Pancreas (tissue), 10 donors: ENCODE data around the gene NQO2. TPM values are rescaled to one million over a fixed set of nuclear protein-coding genes. Genes with fewer than 3 reads are reported as not detected.

ENCODE experiments used
- ATAC-seq, 4 donors: fragments of 200-7000 bp; cut with Tn5 transposase; one replicate each; pipeline versions ENCODE4 v1.8.0 to v1.9.1; 2020; ENCODE audit warnings: mild to moderate bottlenecking in 4 of 4, moderate library complexity in 4 of 4
- DNase-seq, 6 donors: peaks; one replicate each; pipeline ENCODE4 v3.0.0-alpha.2; 2020
- FAIRE-seq: peaks from 2 replicates; lab custom pipeline; 2012; peaks lifted over from hg19 to GRCh38; lab: Jason Lieb, UNC
- H3K27ac ChIP-seq, 4 donors: fragments of 200-600 bp; sonication (generic); 1 replicate in 3 of 4; 2 replicates in 1 of 4; pipeline versions ENCODE4 v1.5.0 to v1.8.0; 2020
- H3K27me3 ChIP-seq, 4 donors: fragments of 200-600 bp; one replicate each; pipeline ENCODE4 v1.8.0; 2021
- H3K36me3 ChIP-seq, 3 donors: fragments of 200-600 bp; sonication (generic) in 1 of 3; one replicate each; pipeline versions ENCODE4 v1.5.0 to v1.8.0; 2020 to 2021
- H3K4me1 ChIP-seq, 3 donors: fragments of 200-600 bp; one replicate each; pipeline ENCODE4 v1.8.0; 2021
- H3K4me3 ChIP-seq, 4 donors: fragments of 200-600 bp; sonication (generic) in 2 of 4; one replicate each; pipeline versions ENCODE4 v1.5.0 to v1.8.0; 2020 to 2021
- H3K9me3 ChIP-seq, 4 donors: fragments of 200-600 bp; one replicate each; pipeline ENCODE4 v1.8.0; 2021
- WGBS, 2 donors: extraction: QIAGEN DNeasy Blood & Tissue Kit; methylation state at CpG; one replicate each; pipeline ENCODE4 v1.1.7; 2013; 5-methylcytosine and 5-hydroxymethylcytosine counted together
- intact Hi-C, 3 donors: fragments of 100-400 bp; cut with DNase I; formaldehyde crosslinking; loops; one replicate each; pipeline versions ENCODE4 v1.11.1 to v1.14.2; 2022
- polyA plus RNA-seq, 2 donors: library from polyadenylated mRNA; stranded (reverse); fragments of 200-250 nt; gene quantifications; one replicate each; pipeline ENCODE4 v1.2.3, GENCODE V29; 2013
- total RNA-seq, 6 donors: library from RNA; stranded (reverse); fragmentation: NEBNext Ultra II Directional in 4 of 6; extraction: Animal tissue kit (Norgen Biotek cat#: 25700) in 4 of 6; gene quantifications; one replicate each; pipeline versions ENCODE4 v1.2.1 to v1.2.4, GENCODE V29; 2021 to 2023
- TF ChIP-seq, protein P1 (sequence below), 4 donors: fragments of 200-600 bp; sonication (generic) in 3 of 4; IDR thresholded peaks; one replicate each; pipeline versions ENCODE4 v1.5.0 to v1.8.0; 2021; ENCODE audit warnings: antibody characterized with exemption in 4 of 4
- donor health status: healthy with polysubstance abuse.
- donor health status: DM: no; HTN: no; CAD: no; lungs with moderate emphysema.
- donor health status: DM: no; HTN: no; CAD: no.
- donor health status: control.
- donor health status: control.
- donor health status: Bipolar disorder and iron deficiency.
- donor health status: DM: yes; HTN: yes; CAD: no.
- donor health status: DM: no; HTN: no; CAD: no.
- donor health status: DM: no; HTN: no; CAD: no.
- donor health status: DM: yes; HTN: yes; CAD: no.

The NQO2 gene
- total and polyA plus RNA-seq, 8 donors, result 12.7 to 23.0 (median 21.1) TPM

DNA sequence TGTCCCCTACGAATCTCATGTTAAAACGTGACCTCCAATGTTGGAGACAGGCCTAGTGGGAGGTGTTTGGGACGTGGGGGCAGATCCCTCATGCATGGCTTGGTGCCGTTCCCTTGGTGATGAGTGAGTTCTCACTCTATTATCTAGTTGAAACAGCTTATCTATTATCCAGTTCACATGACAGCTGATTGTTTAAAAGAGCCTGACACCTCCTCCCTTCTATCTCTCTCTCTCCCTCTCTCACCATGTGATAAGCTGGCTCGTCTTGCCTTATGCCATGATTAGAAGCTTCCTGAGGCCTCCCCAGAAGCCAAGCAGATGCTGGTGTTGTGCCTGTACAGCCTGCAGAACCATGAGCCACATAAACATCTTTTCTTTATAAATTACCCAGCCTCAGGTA, 35.7 kb downstream of the NQO2 start:
- intact Hi-C loops, result no loop called here
- Histone ChIP-seq H3K27me3 (no peaks in the 10 kb centered on the region), H3K36me3 (no peaks in the 10 kb centered on the region), H3K27ac (no peak overlapping the region), H3K4me3 (no peak overlapping the region), H3K4me1 (no peaks in the 10 kb centered on the region), H3K9me3 (no peaks in the 10 kb centered on the region)
- WGBS, 2 donors, result 70 to 72% methylated on average over 5 of the region's 5 CpGs
- FAIRE-seq (no peak), DNase-seq (no peak), ATAC-seq (no peak)
- TF ChIP-seq, protein P1, sequence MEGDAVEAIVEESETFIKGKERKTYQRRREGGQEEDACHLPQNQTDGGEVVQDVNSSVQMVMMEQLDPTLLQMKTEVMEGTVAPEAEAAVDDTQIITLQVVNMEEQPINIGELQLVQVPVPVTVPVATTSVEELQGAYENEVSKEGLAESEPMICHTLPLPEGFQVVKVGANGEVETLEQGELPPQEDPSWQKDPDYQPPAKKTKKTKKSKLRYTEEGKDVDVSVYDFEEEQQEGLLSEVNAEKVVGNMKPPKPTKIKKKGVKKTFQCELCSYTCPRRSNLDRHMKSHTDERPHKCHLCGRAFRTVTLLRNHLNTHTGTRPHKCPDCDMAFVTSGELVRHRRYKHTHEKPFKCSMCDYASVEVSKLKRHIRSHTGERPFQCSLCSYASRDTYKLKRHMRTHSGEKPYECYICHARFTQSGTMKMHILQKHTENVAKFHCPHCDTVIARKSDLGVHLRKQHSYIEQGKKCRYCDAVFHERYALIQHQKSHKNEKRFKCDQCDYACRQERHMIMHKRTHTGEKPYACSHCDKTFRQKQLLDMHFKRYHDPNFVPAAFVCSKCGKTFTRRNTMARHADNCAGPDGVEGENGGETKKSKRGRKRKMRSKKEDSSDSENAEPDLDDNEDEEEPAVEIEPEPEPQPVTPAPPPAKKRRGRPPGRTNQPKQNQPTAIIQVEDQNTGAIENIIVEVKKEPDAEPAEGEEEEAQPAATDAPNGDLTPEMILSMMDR (IDR thresholded peaks at IDR 0.05), result no peak

DNA sequence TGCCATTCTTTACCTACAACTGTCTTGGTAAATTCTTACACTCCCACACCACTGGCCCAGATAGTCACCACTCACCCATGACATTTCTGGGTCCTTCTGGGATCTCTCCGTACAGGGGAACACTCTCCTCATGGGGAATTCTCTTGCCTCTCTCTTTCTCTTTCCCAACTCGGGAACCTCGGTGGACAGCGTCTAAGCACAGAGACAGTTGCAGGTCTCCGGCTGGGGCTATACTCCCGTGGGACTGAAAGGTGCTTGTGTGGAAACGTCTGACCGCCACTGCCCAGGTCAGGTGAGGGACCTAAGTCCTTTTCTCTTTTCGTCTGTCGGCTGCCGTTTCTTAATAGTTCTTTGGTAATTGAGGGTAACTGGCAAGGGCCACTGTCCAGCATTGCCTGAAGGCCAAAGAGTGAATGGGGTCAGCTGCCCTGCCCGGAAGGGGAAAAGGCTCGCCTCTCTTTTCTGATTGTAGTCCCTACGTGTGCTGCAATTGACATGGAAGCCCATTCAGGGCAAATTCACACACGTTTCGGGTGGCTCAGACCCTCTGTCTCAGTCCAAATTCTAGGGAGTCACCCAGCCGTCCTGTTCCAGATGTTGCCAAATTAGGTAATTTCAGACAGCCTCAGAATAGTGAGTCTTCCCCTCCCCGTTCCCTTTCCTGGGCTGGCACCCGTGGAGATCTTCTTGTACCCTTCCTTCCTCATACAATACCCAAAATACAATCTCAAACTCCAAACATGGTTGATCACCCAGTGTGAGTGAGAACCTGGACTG, 37.4 kb downstream of the NQO2 start:
- Histone ChIP-seq H3K4me3 (no peak overlapping the region), H3K9me3 (no peaks in the 10 kb centered on the region), H3K27me3 (no peaks in the 10 kb centered on the region), H3K4me1 (no peaks in the 10 kb centered on the region), H3K27ac (no peak overlapping the region), H3K36me3 (no peaks in the 10 kb centered on the region)
- DNase-seq (no peak), FAIRE-seq (no peak), ATAC-seq (no peak)
- intact Hi-C loops, result no loop called here
- TF ChIP-seq, protein P1 (IDR thresholded peaks at IDR 0.05), result no peak
- 74 to 83% methylated on average over 19 of the region's 19 CpGs for WGBS, 2 donors

DNA sequence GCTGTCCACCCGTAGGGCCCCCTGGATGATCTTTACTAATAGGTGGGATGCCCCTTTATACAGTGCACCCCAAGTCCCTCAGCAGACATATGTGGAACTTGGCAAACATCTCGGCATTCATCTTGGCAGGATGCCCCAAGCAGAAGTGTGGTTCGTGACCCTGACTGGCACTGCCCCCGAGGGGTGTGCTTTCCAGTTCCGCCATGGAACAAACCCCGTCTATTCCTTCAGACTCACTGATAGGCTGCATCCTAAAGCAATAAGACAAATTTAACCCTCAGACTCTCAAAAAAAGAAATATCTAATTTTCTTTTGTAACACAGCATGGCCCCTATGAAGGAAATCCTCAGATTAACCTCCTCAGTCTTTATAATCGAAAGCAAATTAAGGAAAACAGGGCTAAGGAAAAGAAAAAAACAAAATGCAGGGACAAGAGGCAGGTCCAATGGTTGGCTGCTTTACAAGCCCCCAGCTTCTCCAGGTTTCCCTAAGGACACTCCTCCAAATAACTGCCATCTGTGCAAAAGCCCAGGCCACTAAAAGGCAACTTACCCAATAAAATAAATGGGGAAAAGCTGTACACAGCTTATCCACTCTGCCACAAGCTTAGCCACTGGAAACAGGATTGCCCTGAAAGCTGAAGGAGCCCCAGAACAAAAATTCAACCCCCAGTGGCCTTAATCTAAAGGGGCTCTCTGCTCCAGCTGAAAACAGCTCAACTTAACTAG, 38.1 kb downstream of the NQO2 start:
- Histone ChIP-seq H3K27me3 (no peaks in the 10 kb centered on the region), H3K4me3 (no peak overlapping the region), H3K36me3 (no peaks in the 10 kb centered on the region), H3K27ac (no peak overlapping the region), H3K4me1 (no peaks in the 10 kb centered on the region), H3K9me3 (no peaks in the 10 kb centered on the region)
- 45 to 46% methylated on average over 7 of the region's 7 CpGs for WGBS, 2 donors
- ATAC-seq, result peak in 1 of 4 donors; percentile 20
- FAIRE-seq, result no peak
- intact Hi-C loops, result no loop called here
- TF ChIP-seq, protein P1 (IDR thresholded peaks at IDR 0.05), result no peak
- no peak for DNase-seq

DNA sequence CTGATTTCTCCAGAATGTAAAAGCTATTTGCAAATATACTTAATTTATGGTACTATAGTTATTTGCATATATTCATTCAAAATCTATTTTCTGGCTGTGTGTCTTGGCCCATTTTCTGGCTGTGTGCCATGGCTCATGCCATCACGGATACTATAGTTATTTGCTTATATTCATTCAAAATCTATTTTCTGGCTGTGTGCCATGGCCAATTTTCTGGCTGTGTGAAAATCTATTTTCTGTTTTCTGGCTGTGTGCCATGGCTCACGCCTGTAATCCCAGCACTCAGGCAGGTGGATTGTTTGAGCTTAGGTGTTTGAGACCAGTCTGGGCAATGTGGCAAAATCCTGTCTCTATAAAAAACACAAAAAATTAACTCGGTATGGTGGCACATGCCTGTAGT, 39.7 kb downstream of the NQO2 start:
- no peak overlapping the region for H3K4me3 ChIP-seq
- TF ChIP-seq, protein P1 (IDR thresholded peaks at IDR 0.05), result no peak
- no peaks in the 10 kb centered on the region for H3K4me1 ChIP-seq
- H3K9me3 ChIP-seq, result no peaks in the 10 kb centered on the region
- no peaks in the 10 kb centered on the region for H3K27me3 ChIP-seq
- intact Hi-C loops, result no loop called here
- H3K36me3 ChIP-seq, result no peaks in the 10 kb centered on the region
- H3K27ac ChIP-seq, result no peak overlapping the region
- WGBS, 2 donors, result 19% methylated on average over 3 of the region's 3 CpGs
- no peak for DNase-seq
- ATAC-seq, result no peak
- no peak for FAIRE-seq

DNA sequence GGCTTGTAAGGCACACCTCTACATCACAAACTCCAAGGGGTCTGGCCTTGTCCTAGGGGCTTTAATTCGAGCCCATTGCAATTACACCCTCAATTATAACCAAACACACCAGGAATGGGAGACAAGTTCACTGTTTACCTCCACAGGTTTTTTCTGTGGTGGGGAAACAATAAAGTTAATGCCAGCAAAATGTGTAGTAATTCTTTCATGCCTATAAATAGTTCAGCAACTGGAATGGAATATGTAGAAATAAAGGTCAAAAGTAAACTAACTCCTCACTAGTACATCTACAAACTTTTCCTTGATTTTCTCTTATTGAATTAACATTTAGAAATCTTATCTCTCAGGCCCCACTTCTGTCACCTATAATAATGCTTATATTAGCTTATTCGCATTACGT, 41.5 kb downstream of the NQO2 start:
- FAIRE-seq (no peak), ATAC-seq (no peak), DNase-seq (no peak)
- Histone ChIP-seq H3K27ac (no peak overlapping the region), H3K27me3 (no peaks in the 10 kb centered on the region), H3K9me3 (no peaks in the 10 kb centered on the region), H3K4me1 (no peaks in the 10 kb centered on the region), H3K36me3 (no peaks in the 10 kb centered on the region), H3K4me3 (no peak overlapping the region)
- intact Hi-C loops, result no loop called here
- 92 to 94% methylated on average over 3 of the region's 3 CpGs for WGBS, 2 donors
- TF ChIP-seq, protein P1 (IDR thresholded peaks at IDR 0.05), result no peak
